Cortex of kidney (tissue), 1 donor: ENCODE data around the gene SOAT1.
"Not testable (repeated sequence)": the region's sequence is repeated elsewhere in the genome, so short reads cannot be mapped to it uniquely, and the experiment has no call there.

Experiments
- DNase-seq: peaks from one replicate; lab custom pipeline; 2025; lab: John Stamatoyannopoulos, UW

The SOAT1 gene

DNA sequence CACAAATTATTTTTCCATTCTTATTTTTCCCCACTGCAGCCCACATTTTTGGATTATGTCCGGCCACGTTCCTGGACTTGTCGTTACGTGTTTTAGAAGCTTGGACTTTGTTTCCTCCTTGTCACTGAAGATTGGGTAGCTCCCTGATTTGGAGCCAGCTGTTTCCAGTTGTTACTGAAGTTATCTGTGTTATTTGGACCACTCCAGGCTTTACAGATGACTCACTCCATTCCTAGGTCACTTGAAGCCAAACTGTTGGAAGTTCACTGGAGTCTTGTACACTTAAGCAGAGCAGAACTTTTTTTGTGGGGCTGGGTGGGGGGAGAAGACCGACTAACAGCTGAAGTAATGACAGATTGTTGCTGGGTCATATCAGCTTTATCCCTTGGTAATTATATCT lies 59.9 kb downstream of the SOAT1 start:
- no peak for DNase-seq

DNA sequence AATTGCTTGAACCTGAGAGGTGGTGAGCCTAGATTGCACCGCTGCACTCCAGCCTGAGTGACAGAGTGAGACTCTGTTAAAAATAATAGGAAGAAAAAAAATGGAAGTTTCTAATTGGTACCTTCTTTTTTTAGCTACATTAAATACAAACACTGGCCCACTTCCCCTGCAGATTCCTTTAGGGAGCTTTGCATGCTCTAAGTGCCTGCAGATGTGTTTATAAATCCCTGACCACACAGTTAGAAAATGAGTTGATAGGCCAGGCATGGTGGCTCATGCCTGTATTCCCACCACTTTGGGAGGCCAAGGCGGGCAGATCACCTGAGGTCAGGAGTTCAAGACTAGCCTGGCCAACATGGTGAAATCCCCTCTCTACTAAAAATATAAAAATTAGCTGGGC lies 68.0 kb downstream of the SOAT1 start:
- DNase-seq, result not testable (repeated sequence)

DNA sequence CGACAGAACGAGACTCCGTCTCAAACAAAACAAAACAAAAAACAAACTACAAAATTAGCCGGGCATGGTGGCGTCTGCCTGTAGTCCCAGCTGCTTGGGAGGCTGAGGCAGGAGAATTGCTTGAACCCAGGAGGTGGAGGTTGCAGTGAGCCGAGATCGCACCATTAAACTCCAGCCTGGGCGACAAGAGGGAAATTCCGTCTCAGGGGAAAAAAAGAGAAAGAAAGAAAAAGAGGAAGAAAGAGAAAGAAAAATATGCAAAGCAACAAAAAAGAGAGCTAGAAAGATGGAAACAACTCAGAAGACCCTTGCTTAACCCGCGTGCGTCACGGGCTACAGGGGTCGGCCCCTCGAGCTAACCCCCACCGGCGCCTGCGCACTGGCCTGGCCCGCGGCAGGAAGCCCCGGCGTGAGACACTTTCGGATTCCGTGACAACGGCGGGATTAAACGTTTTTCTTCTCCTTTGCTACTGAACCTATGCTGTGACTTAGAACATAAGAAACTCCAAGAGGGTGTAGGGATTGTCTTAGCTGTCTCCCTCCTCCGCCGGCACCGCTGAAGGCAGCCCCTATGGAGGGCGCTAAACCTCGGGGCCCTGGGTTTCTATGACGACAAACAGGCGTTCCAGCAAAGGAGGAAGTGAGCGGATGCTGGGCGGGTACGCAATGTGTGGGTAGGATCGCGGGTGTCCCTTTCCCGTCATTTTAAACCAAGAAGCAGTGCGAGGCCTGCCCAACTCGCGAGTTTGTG lies 71.9 kb downstream of the SOAT1 start, which contains the start of gene AXDND1:
Gene AXDND1, plus strand, starts transcription at position 630 of the 751 bp plus-strand sequence. CDS start 539 bp downstream, outside the sequence.
- no peak for DNase-seq

DNA sequence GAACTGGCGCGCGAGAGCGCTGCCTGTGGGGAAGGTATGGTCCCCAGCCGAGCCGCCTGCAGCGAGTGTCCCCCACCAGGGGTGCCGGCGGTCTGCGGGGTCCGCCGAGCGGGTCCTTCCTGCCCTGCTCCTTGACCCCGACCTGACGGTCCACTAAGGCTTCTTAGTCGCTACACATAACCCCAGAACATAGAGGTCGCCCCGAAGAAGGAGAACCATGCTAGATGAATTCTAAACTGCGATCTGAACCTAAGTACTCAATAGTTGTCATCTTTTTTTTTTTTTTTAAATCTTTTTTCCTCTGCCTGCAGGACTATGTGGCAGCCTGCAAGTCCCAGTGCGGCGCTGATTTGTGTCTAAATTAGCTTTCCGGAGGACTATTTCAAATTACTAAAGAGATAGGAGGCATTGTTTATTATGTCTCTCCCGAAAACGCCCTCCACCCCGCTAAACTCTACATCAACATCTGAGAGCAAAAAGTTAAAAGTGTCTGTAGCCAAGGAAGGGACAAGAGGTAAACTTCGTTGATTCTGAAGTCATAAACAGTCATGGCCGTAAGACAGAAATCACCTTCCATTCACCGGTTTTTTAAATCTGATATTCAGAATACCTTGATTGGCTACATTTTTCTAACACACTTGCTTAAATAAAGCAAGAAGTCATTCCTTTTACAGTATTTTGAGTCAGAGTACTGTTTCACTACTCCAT lies 72.7 kb downstream of the SOAT1 start:
- no peak for DNase-seq

DNA sequence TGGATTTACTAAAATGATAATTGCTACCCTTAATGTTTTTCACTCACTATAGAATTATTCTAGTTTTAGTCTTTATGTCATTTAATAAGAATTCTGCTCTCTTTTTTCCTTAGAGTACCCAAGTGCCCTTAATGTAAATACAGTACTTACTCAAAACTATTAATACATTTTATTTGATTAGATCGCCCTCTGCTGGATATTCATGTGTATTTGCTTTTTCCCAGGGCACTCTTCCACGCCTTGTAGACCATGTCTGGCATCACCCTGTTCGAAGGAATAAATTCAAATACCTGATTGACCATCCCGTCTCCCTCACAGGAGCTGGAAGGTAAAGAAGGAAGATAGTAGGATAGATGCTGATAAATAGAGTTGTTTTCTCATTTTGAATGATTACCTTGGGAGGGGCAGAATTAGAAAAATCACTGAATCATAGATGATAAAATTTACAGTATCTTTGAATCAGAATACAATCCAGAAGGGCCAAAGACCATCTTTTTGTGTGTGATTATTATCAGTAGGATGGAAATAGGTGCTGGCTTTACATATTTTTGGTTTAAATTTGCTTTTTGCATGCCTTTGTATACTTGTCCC lies 76.2 kb downstream of the SOAT1 start:
- no peak for DNase-seq

DNA sequence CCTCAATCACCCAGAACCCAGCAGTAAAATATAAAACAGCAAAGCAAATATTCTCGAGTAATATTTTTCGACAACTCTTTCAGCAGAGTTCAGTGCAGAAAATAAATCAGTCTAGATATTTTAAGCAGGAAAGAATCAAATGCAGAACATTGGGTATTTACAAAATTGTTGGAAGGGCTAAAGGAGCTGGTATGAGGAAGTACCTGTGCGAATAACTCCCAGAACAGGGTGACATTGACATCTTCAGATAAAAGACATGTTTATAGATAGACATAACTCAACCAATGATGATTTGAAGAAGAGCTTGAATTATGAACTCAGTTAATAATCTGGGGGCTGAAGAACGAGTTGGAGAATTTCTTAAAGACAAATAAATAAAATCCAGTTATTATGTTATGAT lies 78.6 kb downstream of the SOAT1 start:
- no peak for DNase-seq

DNA sequence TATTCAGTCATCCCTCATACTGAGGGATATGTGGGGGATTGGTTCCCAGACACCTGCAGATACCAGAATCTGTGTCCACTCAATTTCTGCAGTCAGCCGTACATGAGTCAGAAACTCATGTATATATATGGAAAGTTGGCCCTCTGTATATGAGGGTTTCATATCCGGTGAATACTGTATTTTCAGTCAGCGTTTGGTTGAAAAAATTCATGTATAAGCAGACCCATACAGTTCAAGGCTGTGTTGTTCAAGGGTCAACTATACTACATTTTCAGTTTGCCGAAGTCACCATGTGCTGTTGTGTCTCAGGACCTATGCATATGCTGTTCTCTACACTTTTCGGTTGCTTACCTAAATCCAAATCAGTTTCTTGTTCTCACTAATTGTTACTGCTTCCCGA lies 82.6 kb downstream of the SOAT1 start:
- no peak for DNase-seq

DNA sequence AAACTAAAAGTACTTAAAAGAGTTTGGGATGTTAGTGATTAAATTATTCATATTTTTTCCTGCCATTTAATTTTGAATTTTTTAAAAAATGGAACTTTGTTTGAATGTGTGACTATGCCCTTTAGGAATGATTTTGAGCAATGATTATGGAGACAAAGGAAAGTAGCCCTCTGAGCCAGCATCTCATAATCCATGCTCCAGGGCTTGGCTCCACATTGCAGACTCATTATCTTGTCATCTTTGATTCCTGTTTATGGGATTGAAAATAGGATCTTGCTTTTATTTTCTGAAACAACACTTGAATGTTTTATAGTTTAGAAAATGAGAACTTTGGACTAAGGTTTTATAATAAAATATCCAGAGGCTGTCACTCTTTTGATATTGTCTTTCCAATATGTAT lies 86.7 kb downstream of the SOAT1 start:
- no peak for DNase-seq

DNA sequence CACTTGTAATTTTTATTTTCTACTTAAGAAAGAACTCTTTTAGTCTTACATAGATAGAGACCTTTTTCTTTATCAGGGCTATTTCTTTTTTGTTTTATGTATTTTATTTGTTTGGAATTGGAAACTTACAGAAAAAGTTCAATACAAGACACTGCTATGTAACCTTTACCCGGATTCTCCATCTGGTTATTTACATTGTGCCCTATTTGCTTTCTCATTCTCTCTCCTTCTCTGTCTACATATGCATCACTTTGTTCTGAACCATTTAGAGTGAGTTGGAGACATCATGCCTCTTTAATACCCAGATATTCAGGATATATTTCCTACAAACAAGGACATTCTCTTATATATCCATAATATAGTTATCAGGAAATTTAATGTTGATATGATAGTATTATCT lies 90.4 kb downstream of the SOAT1 start:
- no peak for DNase-seq

DNA sequence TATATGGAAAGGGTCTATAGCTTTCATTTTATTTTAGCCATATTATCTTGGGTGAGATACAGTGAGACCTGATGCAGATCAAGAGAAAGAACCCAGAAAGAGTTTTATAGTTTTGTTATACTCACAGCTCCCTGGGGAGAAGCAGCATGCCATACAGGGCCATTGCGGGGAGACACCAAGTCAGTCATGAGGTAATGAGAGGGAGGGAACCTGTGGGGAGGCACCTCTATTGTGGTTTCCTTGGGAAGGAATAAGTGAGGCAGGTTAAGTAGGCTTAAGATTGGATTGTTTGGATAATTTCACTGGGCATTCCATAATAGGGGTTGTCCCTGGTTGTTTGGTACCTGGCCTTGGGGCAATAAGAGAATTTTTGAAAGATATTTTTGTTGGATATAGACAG lies 91.9 kb downstream of the SOAT1 start:
- DNase-seq, result no peak

DNA sequence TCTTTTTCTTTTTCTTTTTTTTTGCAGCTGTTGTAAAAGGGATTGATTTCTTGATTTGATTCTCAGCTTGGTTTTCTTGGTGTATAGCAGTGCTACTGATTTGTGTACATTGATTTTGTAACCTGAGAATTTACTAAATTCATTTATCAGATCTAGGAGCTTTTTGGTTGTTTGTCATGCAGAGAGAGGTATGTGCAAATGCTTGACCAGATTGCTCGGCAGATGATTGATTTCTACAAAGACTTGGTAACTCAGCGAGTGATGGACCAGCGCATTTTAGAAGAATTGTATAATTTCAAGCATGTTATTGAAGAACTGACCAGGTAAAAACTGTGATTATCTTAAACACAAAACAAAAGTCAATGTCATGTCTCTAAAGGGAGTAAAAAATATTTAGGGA lies 100.1 kb downstream of the SOAT1 start:
- no peak for DNase-seq

DNA sequence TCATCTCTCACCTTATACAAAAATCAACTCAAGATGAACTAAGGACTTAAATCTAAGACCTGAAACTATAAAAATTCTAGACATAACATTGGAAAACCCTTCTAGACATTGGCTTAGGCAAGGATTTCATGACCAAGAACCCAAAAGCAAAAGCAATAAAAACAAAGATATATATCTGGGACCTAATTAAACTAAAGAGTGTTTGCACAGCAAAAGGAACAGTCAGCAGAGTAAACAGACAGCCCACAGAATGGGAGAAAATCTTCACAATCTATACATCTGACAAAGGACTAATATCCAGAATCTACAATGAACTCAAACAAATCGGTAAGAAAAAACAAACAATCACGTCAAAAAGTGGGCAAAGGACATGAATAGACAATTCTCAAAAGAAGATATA lies 105.8 kb downstream of the SOAT1 start:
- not testable (repeated sequence) for DNase-seq
